HG03159 (cell line): ENCODE measurements around the gene ZNRF4.

Experiments
- ATAC-seq: cut with Tn5 transposase; IDR thresholded peaks from one replicate; pipeline ENCODE4 v1.9.1; 2021; ENCODE audit warnings: mild to moderate bottlenecking, moderate library complexity; ENCODE audit not compliant: unreplicated experiment

ZNRF4 gene

DNA sequence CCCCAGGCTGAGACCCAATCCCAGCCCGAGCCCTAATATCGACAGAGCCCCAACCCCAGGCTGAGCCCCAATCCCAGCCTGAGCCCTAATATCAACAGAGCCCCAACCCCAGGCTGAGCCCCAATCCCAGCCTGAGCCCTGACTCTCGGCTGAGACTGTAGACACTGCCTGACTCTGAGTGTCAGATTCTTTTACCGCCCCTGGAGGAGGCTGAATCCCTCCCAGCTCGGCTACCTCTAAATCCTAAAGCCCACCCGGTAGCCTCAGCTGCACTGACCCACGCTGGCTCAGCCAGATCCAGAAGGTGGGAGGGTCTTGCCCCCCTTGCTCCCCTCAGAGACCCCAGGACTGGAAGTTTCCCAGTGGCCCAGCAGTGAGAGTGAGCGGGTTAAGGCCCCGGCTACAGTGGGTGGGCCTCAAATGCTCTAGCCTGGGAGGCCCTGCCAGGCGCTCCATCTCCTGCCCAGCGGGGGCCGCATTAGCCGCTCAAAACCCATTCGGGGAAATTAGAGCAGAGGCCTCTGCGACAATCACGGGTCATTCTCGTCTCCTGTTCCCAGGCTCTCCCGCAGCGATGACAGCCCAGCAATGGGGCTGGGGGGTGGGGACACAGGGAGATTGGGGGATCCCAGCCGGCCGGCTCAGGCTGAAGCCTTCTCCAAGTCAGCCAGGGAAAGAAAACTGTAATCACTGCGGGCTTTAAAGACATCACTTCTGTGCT lies 43.8 kb downstream of the ZNRF4 start:
- ATAC-seq, result no peak

DNA sequence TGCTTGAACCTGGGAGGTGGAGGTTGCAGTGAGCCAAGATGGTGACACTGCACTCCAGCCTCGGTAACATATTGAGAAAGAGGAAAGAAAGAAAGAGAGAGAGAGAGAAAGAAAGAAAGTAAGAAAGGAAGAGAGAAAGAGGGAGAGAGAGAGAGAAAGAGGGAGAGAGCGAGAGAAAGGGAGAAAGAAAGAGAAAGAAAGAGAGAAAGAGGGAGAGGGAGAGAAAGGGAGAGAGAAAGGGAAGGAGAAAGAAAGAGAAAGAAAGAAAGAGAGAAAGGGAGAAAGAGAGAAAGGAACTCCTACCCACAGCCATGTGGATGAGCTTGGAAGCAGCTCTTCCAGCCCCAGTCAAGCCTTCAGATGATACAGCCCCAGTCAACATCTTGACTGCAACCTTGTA lies 46.7 kb downstream of the ZNRF4 start:
- ATAC-seq, result no peak

DNA sequence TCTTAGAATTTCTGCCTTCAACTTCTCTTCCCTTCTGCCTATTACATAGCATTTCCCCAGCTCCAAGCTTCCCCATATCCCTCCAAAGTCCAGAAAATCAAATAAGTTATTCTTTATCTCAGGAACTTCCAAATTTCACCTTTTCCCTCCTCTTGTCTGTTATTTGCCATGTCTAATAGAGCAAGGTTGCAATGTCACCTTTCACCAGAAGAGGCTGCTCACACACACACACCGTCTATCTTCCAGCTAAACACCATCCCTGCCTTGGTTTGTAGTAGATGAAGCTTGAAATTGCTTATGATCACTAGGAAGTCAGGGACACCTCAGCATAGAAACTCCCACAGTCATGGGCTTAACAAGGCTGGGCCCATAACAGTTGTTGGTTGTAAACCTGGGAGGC lies 48.4 kb downstream of the ZNRF4 start:
- no peak for ATAC-seq

DNA sequence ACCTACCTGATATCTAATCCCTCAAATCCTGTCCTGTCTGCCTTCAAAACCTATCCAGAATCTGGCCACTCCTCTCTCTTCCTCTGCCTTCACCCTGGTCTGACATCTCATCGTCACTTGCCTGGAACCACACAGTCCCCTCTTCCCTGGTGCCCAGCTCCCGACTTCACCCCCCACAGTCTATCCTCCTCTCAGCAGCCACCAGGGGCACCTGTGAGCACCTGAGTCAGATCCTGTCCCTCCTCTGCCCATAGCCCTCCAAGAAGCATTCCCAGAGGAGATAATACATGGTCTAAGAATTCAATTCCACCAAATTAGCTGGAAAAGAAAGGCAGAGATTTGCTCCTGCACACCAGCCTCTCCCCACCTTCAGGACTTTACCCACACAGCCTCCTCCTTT lies 48.9 kb downstream of the ZNRF4 start:
- ATAC-seq, result no peak
